Activated T-helper 1 cell treated with anti-CD3 and anti-CD28 coated beads, Interleukin-12 subunit alpha, Interleukin-12 subunit beta, Interleukin-2, Interleukin-4 antibody, amounts not matched to agents 30 ng/mL and 10 ng/mL and 1 ng/mL, durations not matched to agents 14 hours and 24 hours and 36 hours (primary cell): ENCODE measurements around the gene SUPT3H. TPM values are rescaled to one million over a fixed set of nuclear protein-coding genes. Genes with fewer than 3 reads are reported as not detected.

Experiments used
- DNase-seq: peaks from one replicate; pipeline ENCODE4 v3.0.0; 2021; ENCODE audit warnings: low spot score
- H3K27ac Mint-ChIP-seq: one replicate; pipeline ENCODE4 v1.8.0; 2021; ENCODE audit warnings: mild to moderate bottlenecking, mixed read lengths
- H3K27me3 Mint-ChIP-seq: one replicate; pipeline ENCODE4 v1.8.0; 2022; ENCODE audit warnings: mild to moderate bottlenecking, moderate library complexity, mixed read lengths; ENCODE audit not compliant: insufficient read depth
- H3K36me3 Mint-ChIP-seq: one replicate; pipeline ENCODE4 v1.8.0; 2021; ENCODE audit warnings: low read depth, mixed read lengths
- H3K4me1 Mint-ChIP-seq: one replicate; pipeline ENCODE4 v1.8.0; 2021; ENCODE audit warnings: low read depth, mixed read lengths
- H3K4me3 Mint-ChIP-seq: one replicate; pipeline ENCODE4 v1.8.0; 2021; ENCODE audit warnings: mild to moderate bottlenecking, moderate library complexity, mixed read lengths
- H3K9me3 Mint-ChIP-seq: one replicate; pipeline ENCODE4 v1.8.0; 2021; ENCODE audit warnings: mixed read lengths
- intact Hi-C: fragments of 100-400 bp; cut with micrococcal nuclease; formaldehyde crosslinking; loops from one replicate; pipeline ENCODE4 v1.15.1; 2024
- total RNA-seq: library from RNA; stranded (reverse); gene quantifications from 2 replicates; pipeline ENCODE4 v1.2.3, GENCODE V29; 2022

SUPT3H gene
- total RNA-seq, 1 donor from 2014 or later: 11.0 TPM

DNA sequence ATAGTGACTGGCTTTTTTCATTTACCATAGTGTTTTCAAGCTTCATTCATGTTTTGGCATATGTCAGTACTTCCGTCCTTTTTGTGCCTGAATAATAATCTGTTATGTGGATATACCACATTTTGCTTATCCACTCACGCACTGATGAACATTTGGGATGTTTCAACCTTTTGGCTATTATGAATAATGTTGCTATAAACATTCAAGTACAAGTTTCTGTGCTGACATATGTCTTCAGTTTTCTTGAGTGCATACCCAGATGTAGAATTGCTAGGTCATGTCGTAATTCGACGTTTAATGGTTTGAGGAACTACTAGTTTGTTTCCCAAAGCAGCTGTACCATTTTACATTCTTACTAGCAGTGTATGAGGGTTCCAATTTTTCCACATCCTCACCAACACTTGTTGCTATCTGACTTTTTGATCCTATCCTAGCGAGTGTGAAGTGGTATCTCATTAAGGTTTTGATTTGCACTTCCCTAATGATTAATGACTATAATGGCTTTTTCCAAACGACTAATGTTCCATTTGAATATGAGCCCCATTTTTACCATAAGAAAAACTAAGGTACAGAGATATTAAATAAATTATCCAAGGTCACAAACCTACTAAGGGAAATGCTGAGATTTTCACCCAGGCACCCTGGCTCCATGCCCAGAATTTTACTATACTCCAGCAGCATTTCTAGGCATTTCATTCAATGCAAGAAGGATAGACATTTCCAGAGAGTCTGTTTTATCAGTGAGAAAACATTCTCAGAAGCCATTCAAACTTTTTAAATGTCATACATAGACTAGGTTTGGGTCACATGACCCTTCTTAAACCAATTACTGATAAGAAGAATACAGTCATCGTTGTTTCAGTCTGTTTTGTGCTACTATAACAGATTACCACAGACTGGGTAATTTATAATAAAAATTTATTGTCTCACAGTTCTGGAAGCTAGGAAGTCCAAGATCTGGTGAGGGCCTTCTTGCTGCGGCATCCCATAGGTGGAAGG, 120.7 kb downstream of the SUPT3H start:
- no peaks in the 10 kb centered on the region for H3K27me3 Mint-ChIP-seq
- DNase-seq: no peak
- intact Hi-C loops: no loop called here
- peaks cover 2% of the 10 kb centered on the region for H3K36me3 Mint-ChIP-seq
- H3K27ac Mint-ChIP-seq: no peak overlapping the region
- H3K4me3 Mint-ChIP-seq: no peak overlapping the region
- peaks cover 9% of the 10 kb centered on the region for H3K4me1 Mint-ChIP-seq
- no peaks in the 10 kb centered on the region for H3K9me3 Mint-ChIP-seq

DNA sequence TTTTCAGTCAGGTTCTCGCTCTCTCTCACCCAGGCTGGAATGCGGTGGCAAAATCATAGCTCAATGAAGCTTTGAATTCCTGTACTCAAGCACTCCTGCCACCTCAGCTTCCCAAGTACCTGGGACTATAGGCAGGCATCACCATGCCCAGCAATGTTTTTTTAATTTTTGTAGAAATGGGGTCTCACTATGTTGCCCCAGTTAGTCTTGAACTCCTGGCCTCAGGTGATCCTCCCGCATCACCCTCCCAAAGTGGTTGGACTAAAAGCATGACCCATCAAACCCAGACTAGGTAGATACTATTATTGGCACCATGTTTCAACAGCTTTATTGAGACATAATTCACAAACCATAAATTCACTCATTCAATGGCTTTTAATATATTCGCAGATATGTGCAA, 122.3 kb downstream of the SUPT3H start:
- intact Hi-C loops: no loop called here
- no peaks in the 10 kb centered on the region for H3K27me3 Mint-ChIP-seq
- H3K9me3 Mint-ChIP-seq: no peaks in the 10 kb centered on the region
- peaks cover 9% of the 10 kb centered on the region for H3K4me1 Mint-ChIP-seq
- no peak overlapping the region for H3K27ac Mint-ChIP-seq
- no peak overlapping the region for H3K4me3 Mint-ChIP-seq
- H3K36me3 Mint-ChIP-seq: no peaks in the 10 kb centered on the region
- no peak for DNase-seq

DNA sequence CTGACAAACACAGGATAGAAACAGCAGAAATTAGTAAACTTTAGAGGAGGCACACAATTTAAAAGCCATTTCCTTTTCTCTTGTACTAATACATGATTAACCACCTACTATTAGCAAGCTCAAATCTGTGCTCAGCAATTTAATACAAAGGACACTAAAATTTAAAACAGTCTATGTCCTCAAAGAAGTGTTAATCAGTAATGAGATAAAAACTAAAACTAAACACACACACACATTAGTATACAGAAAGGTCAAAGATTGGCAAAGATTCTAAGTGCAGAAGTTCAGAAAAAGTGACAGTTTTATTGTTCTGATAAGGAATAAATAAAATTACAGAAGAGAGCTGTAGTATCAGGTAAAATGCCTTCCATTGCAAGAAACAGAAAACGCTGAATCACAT, 123.5 kb downstream of the SUPT3H start:
- no peak overlapping the region for H3K4me3 Mint-ChIP-seq
- no peaks in the 10 kb centered on the region for H3K9me3 Mint-ChIP-seq
- DNase-seq: no peak
- H3K4me1 Mint-ChIP-seq: peaks cover 11% of the 10 kb centered on the region
- no peaks in the 10 kb centered on the region for H3K27me3 Mint-ChIP-seq
- intact Hi-C loops: no loop called here
- H3K36me3 Mint-ChIP-seq: no peaks in the 10 kb centered on the region
- H3K27ac Mint-ChIP-seq: no peak overlapping the region

DNA sequence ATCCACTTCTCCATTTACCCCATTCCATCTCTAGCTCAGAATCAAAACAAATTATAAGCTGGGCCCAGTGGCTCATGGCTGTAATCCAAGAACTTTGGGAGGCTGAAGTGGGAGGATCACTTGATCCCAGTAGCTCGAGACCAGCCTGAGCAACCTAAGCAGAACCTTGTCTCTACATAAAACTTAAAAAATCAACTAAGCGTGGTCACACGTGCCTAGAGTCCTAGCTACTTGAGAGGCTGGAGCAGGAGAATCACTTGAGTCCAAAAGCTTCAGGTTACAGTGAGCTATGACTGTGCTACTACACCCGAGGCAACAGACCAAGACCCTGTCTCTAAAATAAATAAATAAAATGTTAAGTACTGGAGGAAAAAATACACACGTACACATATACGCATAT, 124.3 kb downstream of the SUPT3H start:
- no peaks in the 10 kb centered on the region for H3K9me3 Mint-ChIP-seq
- H3K36me3 Mint-ChIP-seq: no peaks in the 10 kb centered on the region
- H3K27ac Mint-ChIP-seq: no peak overlapping the region
- intact Hi-C loops: no loop called here
- peaks cover 14% of the 10 kb centered on the region for H3K4me1 Mint-ChIP-seq
- H3K4me3 Mint-ChIP-seq: no peak overlapping the region
- DNase-seq: no peak
- no peaks in the 10 kb centered on the region for H3K27me3 Mint-ChIP-seq

DNA sequence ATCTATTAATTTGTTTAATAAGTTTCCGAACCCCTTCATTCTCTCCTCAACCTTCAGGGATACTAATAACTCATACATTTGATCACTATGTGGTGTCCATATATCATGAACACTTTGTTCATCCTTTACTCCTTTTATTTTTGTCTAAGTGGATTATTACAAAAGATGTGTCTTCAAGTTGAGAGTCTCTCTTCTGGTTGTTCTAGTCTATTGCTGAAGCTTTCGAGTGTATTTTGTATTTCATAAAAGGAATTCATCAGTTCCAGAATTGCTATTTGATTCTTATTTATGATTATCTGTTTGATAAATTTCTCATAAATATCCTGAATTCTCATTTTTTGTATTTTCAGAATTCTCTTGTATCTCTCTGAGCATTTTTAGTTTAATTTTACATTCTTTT, 146.1 kb downstream of the SUPT3H start:
- peaks cover 8% of the 10 kb centered on the region for H3K4me1 Mint-ChIP-seq
- H3K27me3 Mint-ChIP-seq: no peaks in the 10 kb centered on the region
- no peak overlapping the region for H3K27ac Mint-ChIP-seq
- peaks cover 48% of the 10 kb centered on the region for H3K9me3 Mint-ChIP-seq
- DNase-seq: no peak
- intact Hi-C loops: no loop called here
- H3K36me3 Mint-ChIP-seq: peaks cover 31% of the 10 kb centered on the region
- H3K4me3 Mint-ChIP-seq: no peak overlapping the region

DNA sequence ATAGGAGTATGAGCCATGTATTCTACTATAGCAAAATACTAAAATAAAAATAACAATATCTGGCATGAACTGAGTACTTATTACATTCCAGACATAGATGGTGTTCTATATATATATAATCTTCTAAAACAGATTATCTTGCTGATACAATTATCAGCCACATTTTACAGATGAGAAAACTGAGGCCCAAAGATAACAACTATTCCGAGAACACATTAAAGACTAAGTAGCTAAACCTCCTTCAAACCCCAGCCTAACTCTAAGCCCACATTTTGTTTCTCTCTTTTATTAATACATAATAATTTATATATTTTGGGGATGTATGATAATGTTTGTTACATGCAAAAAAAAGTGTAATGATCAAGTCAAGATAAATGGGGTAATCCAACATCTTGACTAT, 148.3 kb downstream of the SUPT3H start:
- Mint-ChIP-seq H3K4me3 (no peak overlapping the region), H3K27me3 (no peaks in the 10 kb centered on the region), H3K27ac (no peak overlapping the region), H3K4me1 (peaks cover 8% of the 10 kb centered on the region), H3K9me3 (peaks cover 40% of the 10 kb centered on the region), H3K36me3 (peaks cover 29% of the 10 kb centered on the region)
- intact Hi-C loops: no loop called here
- DNase-seq: no peak

DNA sequence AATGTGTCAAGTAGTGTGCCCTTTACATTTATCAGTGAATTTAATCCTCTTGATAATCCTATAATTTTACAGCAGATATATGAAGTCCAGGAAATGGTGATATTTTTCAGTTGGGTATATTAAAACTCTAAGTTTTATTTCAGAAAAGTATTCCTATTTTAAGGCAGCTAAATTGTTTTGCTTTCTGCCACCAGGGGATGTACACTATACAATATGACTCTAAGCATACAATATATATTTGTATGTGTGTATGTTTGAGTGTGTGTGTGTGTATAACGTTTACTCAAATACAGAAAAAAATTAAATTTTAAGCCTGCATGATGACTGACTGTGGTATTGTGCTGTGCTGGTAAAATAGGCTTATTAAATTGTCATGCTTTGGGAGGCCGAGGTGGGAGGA, 151.7 kb downstream of the SUPT3H start:
- Mint-ChIP-seq H3K4me3 (no peak overlapping the region), H3K36me3 (peaks cover 6% of the 10 kb centered on the region), H3K9me3 (peaks cover 15% of the 10 kb centered on the region), H3K4me1 (peaks cover 8% of the 10 kb centered on the region), H3K27ac (no peak overlapping the region), H3K27me3 (no peaks in the 10 kb centered on the region)
- DNase-seq: no peak
- intact Hi-C loops: no loop called here

DNA sequence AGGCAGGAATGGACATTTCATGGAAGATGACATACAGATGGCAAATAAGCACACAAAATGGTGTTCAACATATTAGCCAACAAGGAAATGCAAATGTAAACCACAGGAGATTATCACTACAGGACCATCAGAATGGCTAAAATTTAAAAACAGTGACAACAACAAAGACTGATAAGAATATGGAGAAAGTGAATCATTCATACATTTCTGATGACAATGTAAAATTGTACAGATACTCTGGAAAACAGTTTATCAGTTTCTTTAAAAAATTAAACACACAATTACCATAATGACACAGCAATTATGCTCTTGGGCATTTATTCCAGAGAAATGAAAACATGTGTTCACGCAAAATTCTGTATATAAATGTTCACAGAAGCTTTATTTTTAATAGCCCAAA, 155.4 kb downstream of the SUPT3H start:
- Mint-ChIP-seq H3K27me3 (no peaks in the 10 kb centered on the region), H3K36me3 (peaks cover 4% of the 10 kb centered on the region), H3K9me3 (peaks cover 18% of the 10 kb centered on the region), H3K4me3 (no peak overlapping the region), H3K4me1 (no peaks in the 10 kb centered on the region), H3K27ac (no peak overlapping the region)
- intact Hi-C loops: no loop called here
- DNase-seq: no peak

DNA sequence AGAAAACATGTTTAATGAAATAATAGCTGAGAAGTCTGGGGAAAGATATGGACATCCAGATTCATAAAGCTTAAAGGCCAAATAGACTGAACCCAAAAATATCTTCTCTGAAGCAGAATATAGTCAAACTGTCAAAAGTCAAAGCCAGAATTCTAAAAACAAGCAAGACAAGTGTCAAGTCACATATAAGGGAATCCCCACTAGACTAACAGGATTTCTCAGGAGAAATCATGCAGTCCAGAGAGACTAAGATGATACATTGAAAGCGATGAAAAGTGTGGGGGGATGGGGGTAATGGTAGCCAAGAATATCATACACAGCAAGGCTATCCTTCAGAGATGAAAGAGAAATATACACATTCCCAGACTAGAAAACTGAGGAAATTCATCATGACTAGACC, 162.0 kb downstream of the SUPT3H start:
- H3K4me1 Mint-ChIP-seq: peaks cover 7% of the 10 kb centered on the region
- intact Hi-C loops: no loop called here
- peaks cover 38% of the 10 kb centered on the region for H3K9me3 Mint-ChIP-seq
- H3K4me3 Mint-ChIP-seq: no peak overlapping the region
- H3K27ac Mint-ChIP-seq: no peak overlapping the region
- no peak for DNase-seq
- no peaks in the 10 kb centered on the region for H3K27me3 Mint-ChIP-seq
- peaks cover 10% of the 10 kb centered on the region for H3K36me3 Mint-ChIP-seq

DNA sequence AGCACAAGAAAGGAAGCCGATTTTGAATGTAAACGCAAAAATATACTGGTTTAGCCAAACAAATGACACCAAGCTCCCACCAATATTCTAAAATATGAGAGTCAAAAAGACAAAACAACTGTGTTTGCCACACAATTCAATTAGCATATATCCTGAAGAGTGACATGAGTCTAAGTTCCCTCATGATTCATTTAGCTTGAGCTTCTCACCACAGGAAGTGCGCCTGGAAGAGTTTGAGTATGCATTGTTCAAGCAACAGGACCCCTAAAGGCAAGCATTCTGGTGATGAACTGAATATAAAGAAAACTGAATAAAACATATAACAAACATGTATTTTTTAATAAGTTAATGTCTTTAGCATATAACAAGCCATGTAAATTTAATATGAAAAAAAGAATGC, 164.8 kb downstream of the SUPT3H start:
- Mint-ChIP-seq H3K27ac (no peak overlapping the region), H3K4me3 (no peak overlapping the region), H3K27me3 (no peaks in the 10 kb centered on the region), H3K36me3 (peaks cover 22% of the 10 kb centered on the region), H3K4me1 (peaks cover 21% of the 10 kb centered on the region), H3K9me3 (peaks cover 37% of the 10 kb centered on the region)
- DNase-seq: no peak
- intact Hi-C loops: no loop called here

DNA sequence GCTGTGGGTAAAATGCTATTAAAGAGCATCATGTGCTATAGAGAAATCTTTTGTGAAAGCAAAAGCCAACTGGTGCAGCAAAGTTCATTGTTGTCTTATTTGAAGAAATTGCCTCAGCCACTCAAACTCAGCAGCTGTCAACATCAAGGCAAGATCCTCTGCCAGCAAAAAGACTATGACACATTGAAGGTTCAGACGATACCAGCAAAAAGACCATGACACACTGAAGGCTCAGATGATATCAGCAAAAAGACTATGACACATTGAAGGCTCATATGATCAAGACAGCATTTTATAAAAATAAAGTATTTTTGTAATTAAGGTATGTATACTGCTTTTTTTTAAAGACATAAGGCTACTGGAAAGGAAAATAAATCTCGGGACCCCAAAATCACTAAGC, 168.0 kb downstream of the SUPT3H start:
- Mint-ChIP-seq H3K9me3 (peaks cover 31% of the 10 kb centered on the region), H3K4me1 (peaks cover 35% of the 10 kb centered on the region), H3K27me3 (no peaks in the 10 kb centered on the region), H3K27ac (no peak overlapping the region), H3K4me3 (no peak overlapping the region), H3K36me3 (peaks cover 26% of the 10 kb centered on the region)
- intact Hi-C loops: loop anchor here (5.0 kb wide), 2 partner anchors 168 to 552 kb away; partner anchors contain the start of gene SUPT3H
- DNase-seq: no peak

DNA sequence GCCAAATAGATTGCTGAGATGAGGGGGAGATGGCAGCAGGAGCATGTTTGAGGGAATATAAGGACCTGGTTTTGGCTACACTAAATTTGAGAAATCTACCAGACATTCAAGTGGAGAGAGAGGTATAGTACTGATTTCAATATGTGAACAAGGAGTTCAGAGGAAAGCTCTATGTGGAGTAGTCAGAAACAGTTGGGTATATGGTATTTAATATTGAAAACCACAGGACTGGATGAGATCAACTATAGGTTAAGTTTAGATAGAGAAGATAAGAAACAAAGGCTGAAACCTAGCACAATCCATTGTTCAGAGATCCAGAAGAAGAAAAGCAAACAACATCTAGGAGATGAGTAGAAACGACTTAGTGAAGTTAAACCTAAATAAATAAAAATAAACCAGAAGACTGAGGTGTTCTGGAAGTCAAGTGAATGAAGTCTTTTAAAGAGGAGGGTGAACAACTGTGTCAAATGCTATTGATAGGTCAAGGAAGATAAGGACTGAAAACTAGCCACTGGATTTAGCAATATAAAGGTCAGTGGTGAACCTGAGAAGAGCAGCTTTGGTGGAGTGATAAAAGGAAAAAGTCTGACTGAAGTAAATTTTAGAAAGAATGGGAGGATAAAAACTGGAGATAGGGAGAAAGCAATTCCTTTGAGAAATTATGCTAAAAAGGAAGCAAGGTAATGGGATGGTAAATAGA, 170.8 kb downstream of the SUPT3H start:
- Mint-ChIP-seq H3K36me3 (peaks cover 26% of the 10 kb centered on the region), H3K27me3 (no peaks in the 10 kb centered on the region), H3K4me3 (no peak overlapping the region), H3K27ac (peak overlapping the region; percentile 75), H3K4me1 (peaks cover 28% of the 10 kb centered on the region), H3K9me3 (peaks cover 27% of the 10 kb centered on the region)
- DNase-seq: no peak
- intact Hi-C loops: loop anchor here (1.0 to 5.0 kb wide), 3 partner anchors 43 to 550 kb away; partner anchors contain the start of gene SUPT3H

DNA sequence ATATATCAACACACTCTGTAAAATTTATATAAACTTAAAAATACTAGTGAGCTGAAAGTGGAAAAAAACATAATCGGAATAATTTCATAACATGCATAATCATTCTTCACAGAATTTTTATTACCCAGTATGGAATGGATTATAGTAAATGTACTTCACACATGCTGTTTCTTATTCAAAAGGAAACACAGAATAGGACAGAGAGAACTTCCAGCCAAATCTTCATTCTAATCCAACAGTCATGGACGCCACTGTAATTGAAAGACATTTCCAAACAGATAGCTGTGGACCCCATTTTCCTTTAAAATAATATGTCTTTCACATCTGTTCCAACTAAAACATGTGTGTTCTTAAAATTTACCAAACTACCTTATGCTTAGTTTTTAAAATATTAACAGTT, 176.2 kb downstream of the SUPT3H start:
- Mint-ChIP-seq H3K36me3 (no peaks in the 10 kb centered on the region), H3K27ac (no peak overlapping the region), H3K9me3 (peaks cover under 1% of the 10 kb centered on the region), H3K4me3 (no peak overlapping the region), H3K4me1 (peaks cover 15% of the 10 kb centered on the region), H3K27me3 (no peaks in the 10 kb centered on the region)
- no peak for DNase-seq
- intact Hi-C loops: no loop called here
